LNCAP (cell line): ENCODE measurements around the gene SYNGR2.

Experiments used
- CTCF ChIP-seq: fragments of 450-650 bp; IDR thresholded peaks from 2 replicates; pipeline ENCODE4 v1.5.1; 2017; ENCODE audit warnings: mild to moderate bottlenecking

Gene SYNGR2

GRCh38 chr17:78176548-78177025, 8.2 kb downstream of the SYNGR2 start:
- peak; percentile 86; the same call in 1 of the 2 replicates for TF ChIP-seq CTCF

GRCh38 chr17:78179372-78179771, 11.0 kb downstream of the SYNGR2 start:
- no peak for TF ChIP-seq CTCF

GRCh38 chr17:78180083-78180482, 11.7 kb downstream of the SYNGR2 start:
- no peak for TF ChIP-seq CTCF

- TF ChIP-seq CTCF: no peak
Measured at GRCh38 chr17:78180508-78180907, 12.1 kb downstream of the SYNGR2 start.

GRCh38 chr17:78182504-78182903, 14.1 kb downstream of the SYNGR2 start:
- TF ChIP-seq CTCF: no peak

GRCh38 chr17:78183916-78184315, 15.5 kb downstream of the SYNGR2 start:
- no peak for TF ChIP-seq CTCF

- TF ChIP-seq CTCF: no peak
Measured at GRCh38 chr17:78184351-78184750, 16.0 kb downstream of the SYNGR2 start.

GRCh38 chr17:78184868-78185267, 16.5 kb downstream of the SYNGR2 start:
- TF ChIP-seq CTCF: no peak
